Endothelial cell of umbilical vein (primary cell): ENCODE measurements around the gene CRAT. TPM values are rescaled to one million over a fixed set of nuclear protein-coding genes. Genes with fewer than 3 reads are reported as not detected.

ENCODE experiments used
- BruUV-seq: library from RNA; stranded (reverse); fragments of 400-500 nt; replicated peaks from 2 replicates; lab custom pipeline; 2021; lab: Mats Ljungman, UMichigan
- CTCF ChIA-PET: fragments of 300-600, 350-600 bp; sonication (Branson Sonifier 250); formaldehyde crosslinking; loops from one replicate; lab custom pipeline; 2021; ENCODE audit warnings: antibody characterized with exemption, inconsistent platforms; lab: Charles Lee
- POLR2A ChIA-PET: fragments of 300-600, 350-600 bp; sonication (Branson Sonifier 250); formaldehyde crosslinking; loops from one replicate; lab custom pipeline; 2021; ENCODE audit warnings: antibody characterized with exemption, inconsistent platforms; lab: Charles Lee
- DNase-seq: peaks from one replicate; pipeline ENCODE4 v3.0.0-alpha.2; 2011; ENCODE audit warnings: low read depth, low spot score
- FAIRE-seq: peaks from 2 replicates; lab custom pipeline; 2011; peaks lifted over from hg19 to GRCh38; lab: Jason Lieb, UNC
- H2AFZ ChIP-seq: 2 replicates; pipeline ENCODE4 v1.6.0; 2012; ENCODE audit warnings: low read depth, low read length, control low read depth, inconsistent platforms
- H3K27ac ChIP-seq: 2 replicates; pipeline ENCODE4 v1.5.1; 2011; ENCODE audit warnings: low read depth, mild to moderate bottlenecking, control low read depth, low read length, moderate library complexity; ENCODE audit not compliant: insufficient read depth
- H3K27me3 ChIP-seq, 2 experiments: 2 replicates each; pipeline versions ENCODE4 v1.6.0 to v1.6.1; 2011; ENCODE audit warnings: low read length in 2 of 2, mixed read lengths in 1 of 2; ENCODE audit not compliant: control insufficient read depth in 2 of 2, insufficient read depth in 2 of 2
- H3K36me3 ChIP-seq, 2 experiments: 2 replicates in 1 of 2; 3 replicates in 1 of 2; pipeline ENCODE4 v1.5.1; 2011; ENCODE audit warnings: low read length in 2 of 2, mild to moderate bottlenecking in 1 of 2, moderate library complexity in 1 of 2; ENCODE audit not compliant: control insufficient read depth in 2 of 2, insufficient read depth in 2 of 2; ENCODE audit errors: extremely low read depth in 1 of 2
- H3K4me1 ChIP-seq: 3 replicates; pipeline ENCODE4 v1.5.1; 2011; ENCODE audit warnings: mild to moderate bottlenecking, low read length; ENCODE audit not compliant: control insufficient read depth, insufficient read depth; ENCODE audit errors: extremely low read depth
- H3K4me2 ChIP-seq: 2 replicates; pipeline ENCODE4 v1.6.1; 2011; ENCODE audit warnings: low read length, control low read depth, mixed read lengths; ENCODE audit not compliant: insufficient read depth
- H3K4me3 ChIP-seq, 3 experiments: fragments of 200-600 bp in 1 of 3; sonication (generic), shearing (Covaris generic) in 1 of 3; replicated peaks in 1 of 3; 2 replicates each; pipeline ENCODE4 v1.5.1; 2011 to 2016; ENCODE audit warnings: control low read depth in 3 of 3, low read length in 3 of 3, mild to moderate bottlenecking in 2 of 3, inconsistent platforms in 1 of 3, low read depth in 1 of 3, moderate library complexity in 1 of 3; ENCODE audit not compliant: insufficient read depth in 1 of 3
- H3K79me2 ChIP-seq: 2 replicates; pipeline ENCODE4 v1.6.0; 2012; ENCODE audit warnings: low read length, inconsistent platforms; ENCODE audit not compliant: control insufficient read depth, insufficient read depth
- H3K9ac ChIP-seq: replicated peaks from 2 replicates; pipeline ENCODE3; 2011; ENCODE audit warnings: low read length, control low read depth; ENCODE audit not compliant: insufficient read depth; ENCODE audit errors: extremely low read depth
- H3K9me1 ChIP-seq: replicated peaks from 3 replicates; pipeline ENCODE4 v1.6.0; 2011; ENCODE audit warnings: mild to moderate bottlenecking, low read length; ENCODE audit not compliant: control insufficient read depth, insufficient read depth; ENCODE audit errors: extremely low read depth
- H3K9me3 ChIP-seq: replicated peaks from 2 replicates; pipeline ENCODE4 v1.5.1; 2012; ENCODE audit warnings: low read length, inconsistent platforms; ENCODE audit not compliant: control insufficient read depth, insufficient read depth
- H4K20me1 ChIP-seq: replicated peaks from 2 replicates; pipeline ENCODE3; 2011; ENCODE audit warnings: mild to moderate bottlenecking, low read length; ENCODE audit not compliant: control insufficient read depth, insufficient read depth; ENCODE audit errors: extremely low read depth
- CTCF ChIP-seq, 2 donors: IDR thresholded peaks; 1 replicate in 1 of 2; 2 replicates in 1 of 2; pipeline ENCODE4 v1.5.1; 2011; ENCODE audit warnings: low read length in 2 of 2, mild to moderate bottlenecking in 2 of 2, moderate library complexity in 2 of 2, control low read depth in 1 of 2, inconsistent platforms in 1 of 2, low read depth in 1 of 2; ENCODE audit not compliant: insufficient read depth in 1 of 2; ENCODE audit errors: extremely low read depth in 1 of 2
- EZH2 ChIP-seq: IDR thresholded peaks from 2 replicates; pipeline ENCODE4 v1.6.1; 2012; ENCODE audit warnings: borderline replicate concordance, low read depth, mild to moderate bottlenecking, moderate library complexity, low read length, inconsistent platforms; ENCODE audit not compliant: severe bottlenecking
- FOS ChIP-seq: IDR thresholded peaks from 2 replicates; pipeline ENCODE4 v1.6.1; 2011; ENCODE audit warnings: mild to moderate bottlenecking, low read length, moderate library complexity, borderline replicate concordance; ENCODE audit not compliant: insufficient read depth
- GATA2 ChIP-seq: IDR thresholded peaks from 2 replicates; pipeline ENCODE4 v1.7.0; 2011; ENCODE audit warnings: low read depth, mild to moderate bottlenecking, moderate library complexity, mixed read lengths, low read length; ENCODE audit not compliant: insufficient read length, insufficient read depth
- JUN ChIP-seq: IDR thresholded peaks from 2 replicates; pipeline ENCODE4 v1.6.1; 2011; ENCODE audit warnings: borderline replicate concordance, low read depth; ENCODE audit not compliant: insufficient read length, insufficient read depth
- MYC ChIP-seq: IDR thresholded peaks from one replicate; pipeline ENCODE4 v1.6.1; 2011; ENCODE audit warnings: mild to moderate bottlenecking, low read depth, low read length
- POLR2A ChIP-seq: IDR thresholded peaks from 2 replicates; pipeline ENCODE4 v1.6.1; 2012; ENCODE audit warnings: low read depth, mild to moderate bottlenecking, control low read depth, low read length
- POLR2AphosphoS5 ChIP-seq: IDR thresholded peaks from 2 replicates; pipeline ENCODE4 v1.6.1; 2012; ENCODE audit warnings: low read depth, mild to moderate bottlenecking, control low read depth, low read length, moderate library complexity; ENCODE audit not compliant: insufficient read depth
- dilution Hi-C: fragments of 300-500 bp; cut with MboI; formaldehyde crosslinking; loops from one replicate; pipeline ENCODE4 v1.15.0; 2019; ENCODE audit warnings: low sequenced_read_pairs; ENCODE audit not compliant: extremely low pct_ligation_motif_present
- intact Hi-C: fragments of 100-400 bp; cut with micrococcal nuclease; formaldehyde crosslinking; loops from one replicate; pipeline ENCODE4 v1.10.0; 2022
- polyA plus RNA-seq, 4 experiments: library from polyadenylated mRNA; depleted of rRNA in 3 of 4; stranded (reverse) in 3 of 4; unstranded in 1 of 4; fragments of >200 nt; gene quantifications; 2 replicates each; pipeline versions ENCODE4 v1.2.1 to v1.2.3, GENCODE V29; 2011 to 2012; ENCODE audit warnings: missing spikeins in 1 of 4
- total RNA-seq: library from RNA; stranded (reverse); gene quantifications from 2 replicates; pipeline ENCODE4 v1.2.3, GENCODE V29; 2021
- TF ChIP-seq, protein P1 (sequence below): IDR thresholded peaks from 2 replicates; pipeline ENCODE4 v1.6.1; 2011; ENCODE audit not compliant: insufficient read depth, insufficient read length

Gene CRAT
- total and polyA plus RNA-seq, 2 donors (not counting 3 experiments of a cell fraction or from before 2014, with no cell fraction given): 34.2 to 55.3 TPM

DNA sequence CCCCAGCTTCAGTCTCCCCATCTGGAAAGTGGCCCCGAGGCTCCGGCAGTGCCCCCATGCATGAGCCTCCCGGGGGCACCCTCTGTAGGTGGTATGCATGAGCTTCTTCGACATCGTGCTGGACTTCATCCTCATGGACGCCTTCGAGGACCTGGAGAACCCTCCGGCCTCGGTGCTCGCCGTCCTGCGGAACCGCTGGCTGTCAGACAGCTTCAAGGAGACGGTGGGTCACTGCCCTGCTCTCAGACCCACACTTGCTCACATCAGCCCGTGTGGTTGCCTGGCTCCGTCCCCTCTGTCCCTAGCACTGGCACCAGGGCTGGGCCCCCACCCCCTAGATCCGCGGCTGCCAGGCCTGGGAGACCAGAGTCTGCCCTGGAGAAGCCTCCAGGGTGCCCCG lies 42.5 kb downstream of the CRAT start:
- Histone ChIP-seq H3K4me3 (no peak overlapping the region), H3K9me1 (no peaks in the 10 kb centered on the region), H3K27ac (no peak overlapping the region), H3K27me3 (no peaks in the 10 kb centered on the region), H3K9ac (no peak overlapping the region), H3K36me3 (peaks cover 0 to 36% of the 10 kb centered on the region in 2 experiments), H3K79me2 (no peaks in the 10 kb centered on the region), H3K9me3 (no peaks in the 10 kb centered on the region), H3K4me2 (no peak overlapping the region), H2AFZ (no peak overlapping the region), H3K4me1 (no peaks in the 10 kb centered on the region), H4K20me1 (no peaks in the 10 kb centered on the region)
- no peak for FAIRE-seq
- dilution Hi-C loops: no loop called here
- ChIA-PET CTCF (interaction anchor here (1.7 kb wide), 1 partner anchor 40 kb away, joined by 5 read pairs; the partner anchor contains the start of gene SH3GLB2), POLR2A (no interaction called here)
- BruUV-seq: no TSS peak
- TF ChIP-seq MYC (no peak), EZH2 (no peak), CTCF (IDR thresholded peaks at IDR 0.05; ENCODE audit: extremely low read depth in 1 of 2, insufficient read depth in 1 of 2, low read depth in 1 of 2, low read length in 2 of 2) (no peak), GATA2 (no peak), FOS (no peak), POLR2A (no peak), POLR2AphosphoS5 (no peak), JUN (no peak)
- TF ChIP-seq, protein P1, sequence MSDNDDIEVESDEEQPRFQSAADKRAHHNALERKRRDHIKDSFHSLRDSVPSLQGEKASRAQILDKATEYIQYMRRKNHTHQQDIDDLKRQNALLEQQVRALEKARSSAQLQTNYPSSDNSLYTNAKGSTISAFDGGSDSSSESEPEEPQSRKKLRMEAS: no peak
- intact Hi-C loops: no loop called here
- DNase-seq: no peak
